GM12892 (cell line): ENCODE measurements around the gene KRTAP5-5.

Experiments used
- POLR2A ChIP-seq: IDR thresholded peaks from 2 replicates; pipeline ENCODE4 v1.6.1; 2011; ENCODE audit warnings: low read depth, low read length, control low read depth
- POLR2AphosphoS5 ChIP-seq: IDR thresholded peaks from 2 replicates; pipeline ENCODE4 v1.6.1; 2011; ENCODE audit warnings: low read depth, low read length, control low read depth
- TAF1 ChIP-seq: IDR thresholded peaks from 2 replicates; pipeline ENCODE4 v1.6.1; 2011; ENCODE audit warnings: low read depth, mild to moderate bottlenecking, control low read depth, low read length, borderline replicate concordance

- TF ChIP-seq POLR2A (no peak), TAF1 (no peak), POLR2AphosphoS5 (no peak)
Measured at GRCh38 chr11:1598816-1599215, 30.8 kb upstream of the KRTAP5-5 start.
